Measurements from ENCODE around the gene AKAP13. TPM values are rescaled to one million over a fixed set of nuclear protein-coding genes. Genes with fewer than 3 reads are reported as not detected.

The AKAP13 gene
- polyA plus RNA-seq, 1 donor from 2014 or later: 10.0 TPM

DNA sequence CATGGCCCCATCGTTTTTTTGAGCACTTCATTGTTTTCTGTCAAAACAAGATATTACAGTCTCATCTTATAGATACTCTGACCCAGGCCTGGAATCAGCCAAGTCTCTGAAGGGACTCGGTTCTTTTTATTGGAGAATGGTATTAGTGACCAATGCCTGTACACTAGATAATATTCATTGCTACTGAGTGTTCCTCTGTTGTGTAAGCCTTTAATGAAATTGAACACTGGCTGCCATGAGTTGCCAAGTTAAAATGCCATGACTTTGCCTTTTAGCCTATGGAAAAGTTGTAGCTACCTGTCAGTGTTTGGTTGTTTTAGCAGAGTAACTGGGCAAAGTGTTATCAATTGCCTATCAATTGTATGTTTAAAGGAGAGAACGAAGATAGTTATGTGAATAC lies 134.0 kb downstream of the AKAP13 start:
- Histone ChIP-seq H3K36me3 (ENCODE audit: insufficient read depth, low read length) (no peaks in the 10 kb centered on the region), H3K79me2 (replicated peaks; ENCODE audit: insufficient read depth, low read length) (no peaks in the 10 kb centered on the region), H4K20me1 (ENCODE audit: insufficient read depth) (no peaks in the 10 kb centered on the region)

DNA sequence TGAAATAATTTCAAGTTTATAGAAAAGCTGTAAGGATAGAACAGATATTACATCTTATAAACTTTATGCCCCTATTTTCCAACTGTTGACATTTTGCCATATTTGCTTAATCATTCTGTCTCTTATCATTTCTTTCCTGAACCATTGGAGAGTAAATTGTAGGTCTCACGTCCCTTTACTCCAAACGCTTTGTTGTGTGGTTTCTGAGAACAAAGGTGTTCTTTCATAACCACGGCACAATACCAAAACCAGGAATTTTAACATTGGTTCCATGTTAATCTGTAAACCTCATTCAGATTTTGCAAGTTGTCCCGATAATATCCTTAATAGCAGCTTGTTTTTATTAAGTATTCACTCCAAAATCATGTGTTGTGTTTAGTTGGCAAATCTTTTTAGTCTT lies 134.8 kb downstream of the AKAP13 start:
- H3K9me3 ChIP-seq (ENCODE audit: low read length): no peaks in the 10 kb centered on the region
- TF ChIP-seq MXI1 (conservative IDR thresholded peaks at IDR 0.05; ENCODE audit: poor library complexity, severe bottlenecking): no peak
- TF ChIP-seq, protein P1, sequence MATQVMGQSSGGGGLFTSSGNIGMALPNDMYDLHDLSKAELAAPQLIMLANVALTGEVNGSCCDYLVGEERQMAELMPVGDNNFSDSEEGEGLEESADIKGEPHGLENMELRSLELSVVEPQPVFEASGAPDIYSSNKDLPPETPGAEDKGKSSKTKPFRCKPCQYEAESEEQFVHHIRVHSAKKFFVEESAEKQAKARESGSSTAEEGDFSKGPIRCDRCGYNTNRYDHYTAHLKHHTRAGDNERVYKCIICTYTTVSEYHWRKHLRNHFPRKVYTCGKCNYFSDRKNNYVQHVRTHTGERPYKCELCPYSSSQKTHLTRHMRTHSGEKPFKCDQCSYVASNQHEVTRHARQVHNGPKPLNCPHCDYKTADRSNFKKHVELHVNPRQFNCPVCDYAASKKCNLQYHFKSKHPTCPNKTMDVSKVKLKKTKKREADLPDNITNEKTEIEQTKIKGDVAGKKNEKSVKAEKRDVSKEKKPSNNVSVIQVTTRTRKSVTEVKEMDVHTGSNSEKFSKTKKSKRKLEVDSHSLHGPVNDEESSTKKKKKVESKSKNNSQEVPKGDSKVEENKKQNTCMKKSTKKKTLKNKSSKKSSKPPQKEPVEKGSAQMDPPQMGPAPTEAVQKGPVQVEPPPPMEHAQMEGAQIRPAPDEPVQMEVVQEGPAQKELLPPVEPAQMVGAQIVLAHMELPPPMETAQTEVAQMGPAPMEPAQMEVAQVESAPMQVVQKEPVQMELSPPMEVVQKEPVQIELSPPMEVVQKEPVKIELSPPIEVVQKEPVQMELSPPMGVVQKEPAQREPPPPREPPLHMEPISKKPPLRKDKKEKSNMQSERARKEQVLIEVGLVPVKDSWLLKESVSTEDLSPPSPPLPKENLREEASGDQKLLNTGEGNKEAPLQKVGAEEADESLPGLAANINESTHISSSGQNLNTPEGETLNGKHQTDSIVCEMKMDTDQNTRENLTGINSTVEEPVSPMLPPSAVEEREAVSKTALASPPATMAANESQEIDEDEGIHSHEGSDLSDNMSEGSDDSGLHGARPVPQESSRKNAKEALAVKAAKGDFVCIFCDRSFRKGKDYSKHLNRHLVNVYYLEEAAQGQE (IDR thresholded peaks at IDR 0.05; ENCODE audit: borderline replicate concordance): no peak
- TF ChIP-seq EP300 (conservative IDR thresholded peaks at IDR 0.05; ENCODE audit: poor library complexity, severe bottlenecking): no peak
- TF ChIP-seq RAD21 (conservative IDR thresholded peaks at IDR 0.05): no peak
- TF ChIP-seq SMC3 (conservative IDR thresholded peaks at IDR 0.05; ENCODE audit: poor library complexity): no peak
- TF ChIP-seq, protein P2, sequence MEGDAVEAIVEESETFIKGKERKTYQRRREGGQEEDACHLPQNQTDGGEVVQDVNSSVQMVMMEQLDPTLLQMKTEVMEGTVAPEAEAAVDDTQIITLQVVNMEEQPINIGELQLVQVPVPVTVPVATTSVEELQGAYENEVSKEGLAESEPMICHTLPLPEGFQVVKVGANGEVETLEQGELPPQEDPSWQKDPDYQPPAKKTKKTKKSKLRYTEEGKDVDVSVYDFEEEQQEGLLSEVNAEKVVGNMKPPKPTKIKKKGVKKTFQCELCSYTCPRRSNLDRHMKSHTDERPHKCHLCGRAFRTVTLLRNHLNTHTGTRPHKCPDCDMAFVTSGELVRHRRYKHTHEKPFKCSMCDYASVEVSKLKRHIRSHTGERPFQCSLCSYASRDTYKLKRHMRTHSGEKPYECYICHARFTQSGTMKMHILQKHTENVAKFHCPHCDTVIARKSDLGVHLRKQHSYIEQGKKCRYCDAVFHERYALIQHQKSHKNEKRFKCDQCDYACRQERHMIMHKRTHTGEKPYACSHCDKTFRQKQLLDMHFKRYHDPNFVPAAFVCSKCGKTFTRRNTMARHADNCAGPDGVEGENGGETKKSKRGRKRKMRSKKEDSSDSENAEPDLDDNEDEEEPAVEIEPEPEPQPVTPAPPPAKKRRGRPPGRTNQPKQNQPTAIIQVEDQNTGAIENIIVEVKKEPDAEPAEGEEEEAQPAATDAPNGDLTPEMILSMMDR (IDR thresholded peaks at IDR 0.05; ENCODE audit: poor library complexity, severe bottlenecking): no peak
- no peak for TF ChIP-seq TAF1 (IDR thresholded peaks at IDR 0.05; ENCODE audit: low read depth)
- no peak for TF ChIP-seq EZH2 (IDR thresholded peaks at IDR 0.05; ENCODE audit: borderline replicate concordance, insufficient read depth, low read length, poor library complexity, severe bottlenecking)
- no peak for TF ChIP-seq POLR2AphosphoS5 (IDR thresholded peaks at IDR 0.05)
- no peaks in the 10 kb centered on the region for H3K36me3 ChIP-seq (ENCODE audit: insufficient read depth, low read length)
- no peak overlapping the region for H3K4me3 ChIP-seq (ENCODE audit: low read length)
- H3K27me3 ChIP-seq (ENCODE audit: insufficient read depth, low read depth, low read length): no peaks in the 10 kb centered on the region
- no peak overlapping the region for H2AFZ ChIP-seq (ENCODE audit: low read depth, low read length)
- H3F3A ChIP-seq (ENCODE audit: insufficient read depth, low read length, poor library complexity, severe bottlenecking): no peaks in the 10 kb centered on the region
- no peak overlapping the region for H3K4me2 ChIP-seq (ENCODE audit: low read length)
- H3K79me2 ChIP-seq (replicated peaks; ENCODE audit: insufficient read depth, low read length): no peaks in the 10 kb centered on the region
- H3K27ac ChIP-seq (ENCODE audit: low read length): no peak overlapping the region
- H3K9ac ChIP-seq (ENCODE audit: low read length): no peak overlapping the region
- no peaks in the 10 kb centered on the region for H3K9me2 ChIP-seq (ENCODE audit: insufficient read depth, low read length)
- no peaks in the 10 kb centered on the region for H4K20me1 ChIP-seq (ENCODE audit: insufficient read depth)

More for the DNA sequence above, 134.0 kb downstream of the AKAP13 start:
- Histone ChIP-seq H3K9me3 (ENCODE audit: low read length) (no peaks in the 10 kb centered on the region), H3F3A (ENCODE audit: insufficient read depth, low read length, poor library complexity, severe bottlenecking) (no peaks in the 10 kb centered on the region), H2AFZ (ENCODE audit: low read depth, low read length) (no peak overlapping the region), H3K27ac (ENCODE audit: low read length) (no peak overlapping the region), H3K9ac (ENCODE audit: low read length) (no peak overlapping the region), H3K9me2 (ENCODE audit: insufficient read depth, low read length) (no peaks in the 10 kb centered on the region), H3K4me3 (ENCODE audit: low read length) (no peak overlapping the region), H3K27me3 (ENCODE audit: insufficient read depth, low read depth, low read length) (no peaks in the 10 kb centered on the region), H3K4me2 (ENCODE audit: low read length) (no peak overlapping the region)
- TF ChIP-seq MXI1 (conservative IDR thresholded peaks at IDR 0.05; ENCODE audit: poor library complexity, severe bottlenecking): no peak
- TF ChIP-seq, protein P1 (IDR thresholded peaks at IDR 0.05; ENCODE audit: borderline replicate concordance): no peak
- TF ChIP-seq EZH2 (IDR thresholded peaks at IDR 0.05; ENCODE audit: borderline replicate concordance, insufficient read depth, low read length, poor library complexity, severe bottlenecking): no peak
- TF ChIP-seq EP300 (conservative IDR thresholded peaks at IDR 0.05; ENCODE audit: poor library complexity, severe bottlenecking): no peak
- TF ChIP-seq TAF1 (IDR thresholded peaks at IDR 0.05; ENCODE audit: low read depth): no peak
- no peak for TF ChIP-seq POLR2AphosphoS5 (IDR thresholded peaks at IDR 0.05)
- no peak for TF ChIP-seq RAD21 (conservative IDR thresholded peaks at IDR 0.05)
- no peak for TF ChIP-seq SMC3 (conservative IDR thresholded peaks at IDR 0.05; ENCODE audit: poor library complexity)
- TF ChIP-seq, protein P2 (IDR thresholded peaks at IDR 0.05; ENCODE audit: poor library complexity, severe bottlenecking): no peak

All from neural cell (in vitro differentiated cells).